Astrocyte of the cerebellum (primary cell): ENCODE data around the gene DOCK3.
"Not testable (repeated sequence)": the region's sequence is repeated elsewhere in the genome, so short reads cannot be mapped to it uniquely, and the experiment has no call there.

Source experiments
- DNase-seq: peaks from one replicate; pipeline ENCODE4 v3.0.0-alpha.2; 2011; ENCODE audit warnings: low read depth
- H3K4me3 ChIP-seq: 2 replicates; pipeline ENCODE4 v1.5.1; 2011; ENCODE audit warnings: mild to moderate bottlenecking, low read depth, low read length, moderate library complexity
- in situ Hi-C: cut with HindIII; loops from 2 replicates; pipeline ENCODE4 v1.10.0; 2017; ENCODE audit warnings: low sequenced_read_pairs
- TF ChIP-seq, protein P1 (sequence below): IDR thresholded peaks from 2 replicates; pipeline ENCODE4 v1.5.1; 2012; ENCODE audit warnings: low read length, low read depth, moderate library complexity, mild to moderate bottlenecking; ENCODE audit errors: missing control alignments

The DOCK3 gene

DNA sequence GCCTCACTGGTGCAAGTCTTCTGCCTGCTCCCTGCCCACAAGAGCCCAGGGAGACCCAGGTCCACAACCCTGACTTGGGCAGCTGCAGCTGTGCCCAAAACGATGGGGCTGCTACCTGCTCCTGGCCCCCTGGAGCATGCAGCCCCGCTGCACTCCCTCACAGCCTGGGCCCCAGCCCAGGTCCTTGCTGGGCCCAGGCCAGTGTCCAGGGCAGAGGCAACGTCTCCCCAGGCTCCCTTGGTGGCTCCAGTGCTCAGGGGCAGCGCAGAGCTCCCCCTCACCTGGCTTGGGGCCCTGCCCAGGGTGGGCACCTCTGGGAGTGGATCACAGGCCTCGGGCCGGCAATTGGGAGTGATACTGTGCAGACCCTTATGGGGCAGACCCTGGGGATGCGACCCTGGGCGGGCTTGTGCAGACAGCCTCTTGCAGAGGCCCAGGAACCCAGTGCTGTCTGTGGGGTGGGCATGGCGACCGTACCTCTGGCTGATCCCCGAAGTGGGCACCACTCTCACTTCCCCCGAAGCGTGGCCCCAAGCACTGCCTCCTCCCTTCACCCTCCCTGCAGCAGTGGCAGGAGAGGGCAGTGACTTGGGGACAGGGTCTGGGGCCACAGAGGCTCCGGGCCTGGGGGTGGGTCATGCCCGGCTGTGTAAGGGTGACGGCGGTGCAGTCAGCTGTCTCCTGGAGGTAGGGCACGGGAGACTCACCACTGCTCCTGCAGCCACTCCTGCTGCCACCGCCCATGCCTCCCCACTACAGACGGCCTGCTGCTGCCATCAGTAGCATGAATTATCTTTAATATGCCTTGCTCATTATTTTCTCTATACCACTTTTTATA lies 255.9 kb downstream of the DOCK3 start:
- in situ Hi-C loops = loop anchor here (10.0 kb wide), 1 partner anchor 334 kb away; no protein-coding TSS in a partner anchor
- no peak for DNase-seq

DNA sequence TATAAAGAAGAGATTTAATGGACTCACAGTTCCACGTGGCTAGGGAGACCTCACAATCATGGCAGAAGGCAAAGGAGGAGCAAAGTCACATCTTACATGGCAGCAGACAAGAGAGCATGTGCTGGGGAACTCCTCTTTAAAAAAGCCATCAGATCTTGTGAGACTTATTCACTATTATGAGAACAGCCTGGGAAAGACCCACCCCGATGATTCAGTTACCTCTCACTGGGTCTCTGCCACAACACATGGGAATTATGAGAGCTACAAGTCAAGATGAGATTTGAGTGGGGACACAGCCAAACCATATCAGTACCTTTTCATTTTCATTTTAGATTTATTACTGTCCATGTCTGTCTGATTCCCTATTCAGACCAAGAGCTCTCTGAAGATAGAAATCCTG lies 258.2 kb downstream of the DOCK3 start:
- not testable (repeated sequence) for DNase-seq, H3K4me3 ChIP-seq
- in situ Hi-C loops = loop anchor here (10.0 kb wide), 1 partner anchor 332 kb away; no protein-coding TSS in a partner anchor

More for the DNA sequence above, 255.9 kb downstream of the DOCK3 start:
- TF ChIP-seq, protein P1, sequence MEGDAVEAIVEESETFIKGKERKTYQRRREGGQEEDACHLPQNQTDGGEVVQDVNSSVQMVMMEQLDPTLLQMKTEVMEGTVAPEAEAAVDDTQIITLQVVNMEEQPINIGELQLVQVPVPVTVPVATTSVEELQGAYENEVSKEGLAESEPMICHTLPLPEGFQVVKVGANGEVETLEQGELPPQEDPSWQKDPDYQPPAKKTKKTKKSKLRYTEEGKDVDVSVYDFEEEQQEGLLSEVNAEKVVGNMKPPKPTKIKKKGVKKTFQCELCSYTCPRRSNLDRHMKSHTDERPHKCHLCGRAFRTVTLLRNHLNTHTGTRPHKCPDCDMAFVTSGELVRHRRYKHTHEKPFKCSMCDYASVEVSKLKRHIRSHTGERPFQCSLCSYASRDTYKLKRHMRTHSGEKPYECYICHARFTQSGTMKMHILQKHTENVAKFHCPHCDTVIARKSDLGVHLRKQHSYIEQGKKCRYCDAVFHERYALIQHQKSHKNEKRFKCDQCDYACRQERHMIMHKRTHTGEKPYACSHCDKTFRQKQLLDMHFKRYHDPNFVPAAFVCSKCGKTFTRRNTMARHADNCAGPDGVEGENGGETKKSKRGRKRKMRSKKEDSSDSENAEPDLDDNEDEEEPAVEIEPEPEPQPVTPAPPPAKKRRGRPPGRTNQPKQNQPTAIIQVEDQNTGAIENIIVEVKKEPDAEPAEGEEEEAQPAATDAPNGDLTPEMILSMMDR = no peak
- no peak overlapping the region for H3K4me3 ChIP-seq

DNA sequence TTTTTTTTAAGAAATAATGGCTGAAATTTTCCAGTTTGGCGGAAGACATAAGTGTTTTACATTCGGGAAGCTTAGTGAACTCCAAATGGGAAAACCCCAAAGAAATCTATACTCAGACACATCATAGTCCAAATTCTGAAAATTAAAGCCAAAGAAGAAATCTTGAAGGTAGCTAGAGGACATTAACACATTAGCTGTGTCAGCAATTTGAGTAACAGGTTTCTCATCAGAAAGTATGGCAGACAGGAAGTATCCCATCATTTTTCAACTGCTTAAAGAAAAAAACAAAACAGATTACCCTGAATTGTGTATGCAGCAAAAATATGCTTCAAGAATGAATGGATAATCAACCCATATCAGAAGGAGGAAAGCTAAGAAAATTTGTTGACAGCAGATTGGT lies 261.7 kb downstream of the DOCK3 start:
- no peak for DNase-seq
- TF ChIP-seq, protein P1 = no peak
- H3K4me3 ChIP-seq = no peak overlapping the region
- in situ Hi-C loops = loop anchor here (10.0 kb wide), 1 partner anchor 328 kb away; no protein-coding TSS in a partner anchor

DNA sequence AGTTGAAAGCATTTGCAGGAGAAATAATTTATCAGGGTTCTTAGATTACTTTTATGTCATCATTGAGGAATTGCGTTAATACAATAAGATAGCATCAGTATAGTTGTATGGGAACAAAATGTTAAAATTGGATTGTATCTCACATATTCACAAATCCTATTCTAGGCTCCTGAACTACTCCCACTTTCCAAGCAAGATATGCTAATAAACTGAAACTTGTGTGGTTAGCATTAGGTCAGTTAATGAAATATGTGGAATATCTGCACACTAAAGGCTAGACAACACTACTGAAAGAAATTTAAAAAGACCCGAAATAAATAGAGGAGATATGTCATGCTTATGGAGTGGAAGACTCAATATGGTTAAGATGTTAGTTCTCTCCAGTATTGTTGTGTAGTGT lies 272.7 kb downstream of the DOCK3 start:
- in situ Hi-C loops = no loop called here
- H3K4me3 ChIP-seq = no peak overlapping the region
- DNase-seq = no peak
- TF ChIP-seq, protein P1 = no peak

DNA sequence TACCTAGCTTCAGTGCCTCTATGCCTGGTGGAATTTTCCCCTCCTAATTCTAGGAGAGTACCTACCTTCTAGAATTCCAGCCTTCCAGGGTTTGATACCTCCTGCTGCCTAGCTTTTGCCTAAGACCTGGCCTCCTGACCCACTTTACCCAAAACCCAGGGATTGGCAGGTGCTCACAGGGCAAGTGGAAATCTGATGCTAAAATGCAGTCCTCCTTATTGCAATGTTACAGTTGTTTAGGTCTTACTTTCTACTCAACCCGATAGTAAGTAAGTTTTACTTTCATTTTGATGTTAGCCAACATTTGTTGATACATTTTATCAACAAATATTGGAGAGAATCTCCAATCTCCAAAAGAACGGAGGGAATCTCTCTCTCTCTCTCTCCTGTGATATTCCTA lies 275.9 kb downstream of the DOCK3 start:
- in situ Hi-C loops = no loop called here
- no peak for DNase-seq
- no peak overlapping the region for H3K4me3 ChIP-seq
- TF ChIP-seq, protein P1 = no peak

DNA sequence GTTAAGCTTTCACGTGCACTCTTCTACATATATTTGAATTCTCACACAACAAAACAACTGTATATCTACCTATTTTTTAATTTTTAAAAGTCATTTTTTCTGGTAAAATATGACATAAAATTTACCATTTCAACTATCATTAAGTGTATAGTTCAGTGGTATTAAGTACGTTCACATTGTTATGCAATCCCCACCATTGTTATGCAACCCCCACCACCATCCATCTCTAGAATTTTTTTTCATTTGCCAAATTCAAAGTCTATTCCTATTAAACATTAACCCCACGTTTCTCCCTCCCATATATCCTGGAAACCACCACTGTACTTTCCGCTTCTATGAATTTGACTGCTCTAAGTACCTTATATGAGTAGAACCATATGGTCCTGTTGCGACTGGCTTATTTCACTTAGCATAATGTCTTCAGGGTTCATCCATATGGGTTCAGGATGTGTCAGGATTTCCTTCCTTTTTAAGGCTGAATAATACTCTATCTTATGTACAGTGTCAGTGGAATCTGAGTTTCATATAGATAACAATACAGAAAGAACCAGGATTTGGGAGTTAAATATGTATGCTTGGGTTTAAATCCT lies 279.2 kb downstream of the DOCK3 start:
- TF ChIP-seq, protein P1 = no peak
- H3K4me3 ChIP-seq = no peak overlapping the region
- in situ Hi-C loops = no loop called here
- no peak for DNase-seq

DNA sequence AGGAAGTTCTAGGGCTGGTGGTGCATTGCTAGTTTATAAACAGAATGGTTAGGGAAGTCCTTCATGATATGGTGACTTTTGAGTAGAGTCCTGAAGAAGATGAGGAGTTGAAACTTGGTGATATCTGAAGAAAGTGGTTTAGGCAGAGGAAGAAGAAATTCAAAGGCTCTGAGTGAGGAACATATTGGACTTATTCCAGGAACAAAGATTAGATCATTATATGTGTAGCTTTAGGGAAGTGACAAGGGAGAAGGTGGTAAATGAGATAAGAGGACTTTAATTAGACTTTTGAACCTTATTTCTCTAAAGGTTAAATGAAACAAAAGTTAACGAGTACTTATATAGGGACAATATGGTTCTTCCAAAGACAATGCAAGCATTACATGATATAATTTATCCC lies 286.7 kb downstream of the DOCK3 start:
- no peak overlapping the region for H3K4me3 ChIP-seq
- in situ Hi-C loops = no loop called here
- DNase-seq = no peak
- TF ChIP-seq, protein P1 = no peak
